H1 (cell line): ENCODE data around the gene TYSND1.

Experiments used
- BCL11A ChIP-seq, 2 experiments: IDR thresholded peaks; one replicate each; pipeline ENCODE4 v1.6.1; 2011; ENCODE audit warnings: low read depth in 2 of 2, low read length in 2 of 2, mild to moderate bottlenecking in 2 of 2
- CREB1 ChIP-seq: IDR thresholded peaks from 2 replicates; pipeline ENCODE4 v1.6.1; 2012; ENCODE audit warnings: inconsistent platforms
- EP300 ChIP-seq, 2 experiments: IDR thresholded peaks; 1 replicate in 1 of 2; 2 replicates in 1 of 2; pipeline ENCODE4 v1.6.1; 2011 to 2012; ENCODE audit warnings: low read depth in 2 of 2, low read length in 2 of 2, mild to moderate bottlenecking in 2 of 2, borderline replicate concordance in 1 of 2, inconsistent platforms in 1 of 2, moderate library complexity in 1 of 2
- EZH2 ChIP-seq: fragments of 200-600 bp; sonication (generic); IDR thresholded peaks from 2 replicates; pipeline ENCODE4 v1.7.1; 2012; ENCODE audit warnings: low read depth, mild to moderate bottlenecking, moderate library complexity, low read length, inconsistent platforms; ENCODE audit not compliant: severe bottlenecking
- MAFK ChIP-seq: IDR thresholded peaks from 2 replicates; pipeline ENCODE4 v1.6.1; 2012; ENCODE audit warnings: low read depth, mild to moderate bottlenecking, improper control_type of control experiment, low read length
- POLR2A ChIP-seq, 2 experiments: IDR thresholded peaks; 1 replicate in 1 of 2; 2 replicates in 1 of 2; pipeline ENCODE4 v1.6.1; 2011; ENCODE audit warnings: low read depth in 2 of 2, low read length in 2 of 2, mild to moderate bottlenecking in 2 of 2; ENCODE audit errors: control extremely low read depth in 1 of 2
- RNF2 ChIP-seq: fragments of 200-900, 300-1000 bp; sonication (generic); IDR thresholded peaks from 2 replicates; pipeline ENCODE4 v1.7.1; 2016; ENCODE audit warnings: borderline replicate concordance, low read depth, mild to moderate bottlenecking, antibody characterized with exemption, low read length; ENCODE audit not compliant: poor library complexity, severe bottlenecking; ENCODE audit errors: missing control alignments
- SUZ12 ChIP-seq: fragments of 200-600 bp; sonication (generic); IDR thresholded peaks from 2 replicates; pipeline ENCODE4 v1.6.1; 2012; ENCODE audit warnings: mild to moderate bottlenecking, inconsistent platforms, low read length, moderate library complexity, mixed read lengths
- TF ChIP-seq, protein P1 (sequence below), 3 experiments: IDR thresholded peaks; 1 replicate in 2 of 3; 2 replicates in 1 of 3; pipeline versions ENCODE4 v1.5.1 to v1.6.1; 2011; ENCODE audit warnings: low read length in 3 of 3, mild to moderate bottlenecking in 3 of 3, inconsistent platforms in 2 of 3, low read depth in 1 of 3, moderate library complexity in 1 of 3; ENCODE audit not compliant: insufficient read depth in 1 of 3; ENCODE audit errors: control extremely low read depth in 1 of 3
- TF ChIP-seq, protein P2 (sequence below): IDR thresholded peaks from 2 replicates; pipeline ENCODE4 v1.6.1; 2012; ENCODE audit warnings: low read length, inconsistent platforms
- TF ChIP-seq, protein P3 (sequence below): IDR thresholded peaks from 2 replicates; pipeline ENCODE4 v1.6.1; 2012; ENCODE audit warnings: inconsistent platforms

DNA sequence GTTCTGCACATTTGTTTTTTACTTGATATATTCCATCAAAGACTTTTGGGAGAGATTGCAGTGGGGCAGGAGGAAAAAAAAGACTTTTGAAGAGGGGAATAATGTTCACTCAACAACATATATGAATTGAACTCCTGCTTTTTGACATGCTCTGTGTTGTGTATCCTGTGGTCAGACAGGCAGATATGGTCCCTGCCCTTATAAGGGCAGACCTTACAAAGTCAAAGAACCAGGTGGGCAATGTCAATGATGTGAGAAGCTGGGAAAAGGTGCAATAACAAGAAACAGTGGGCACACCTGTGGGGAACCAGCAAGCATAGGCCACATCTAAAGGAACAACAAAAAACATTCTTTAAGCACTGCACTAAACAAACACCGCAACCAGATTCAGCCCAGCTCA, 22.1 kb downstream of the TYSND1 start:
- TF ChIP-seq EZH2 (no peak), POLR2A (IDR thresholded peaks at IDR 0.05; ENCODE audit: control extremely low read depth in 1 of 2, low read depth in 2 of 2, low read length in 2 of 2) (no peak), EP300 (IDR thresholded peaks at IDR 0.05; ENCODE audit: borderline replicate concordance in 1 of 2, low read depth in 2 of 2, low read length in 2 of 2) (no peak), CREB1 (no peak), MAFK (no peak), BCL11A (IDR thresholded peaks at IDR 0.05; ENCODE audit: low read depth in 2 of 2, low read length in 2 of 2) (no peak), SUZ12 (no peak), RNF2 (no peak)
- TF ChIP-seq, protein P1, sequence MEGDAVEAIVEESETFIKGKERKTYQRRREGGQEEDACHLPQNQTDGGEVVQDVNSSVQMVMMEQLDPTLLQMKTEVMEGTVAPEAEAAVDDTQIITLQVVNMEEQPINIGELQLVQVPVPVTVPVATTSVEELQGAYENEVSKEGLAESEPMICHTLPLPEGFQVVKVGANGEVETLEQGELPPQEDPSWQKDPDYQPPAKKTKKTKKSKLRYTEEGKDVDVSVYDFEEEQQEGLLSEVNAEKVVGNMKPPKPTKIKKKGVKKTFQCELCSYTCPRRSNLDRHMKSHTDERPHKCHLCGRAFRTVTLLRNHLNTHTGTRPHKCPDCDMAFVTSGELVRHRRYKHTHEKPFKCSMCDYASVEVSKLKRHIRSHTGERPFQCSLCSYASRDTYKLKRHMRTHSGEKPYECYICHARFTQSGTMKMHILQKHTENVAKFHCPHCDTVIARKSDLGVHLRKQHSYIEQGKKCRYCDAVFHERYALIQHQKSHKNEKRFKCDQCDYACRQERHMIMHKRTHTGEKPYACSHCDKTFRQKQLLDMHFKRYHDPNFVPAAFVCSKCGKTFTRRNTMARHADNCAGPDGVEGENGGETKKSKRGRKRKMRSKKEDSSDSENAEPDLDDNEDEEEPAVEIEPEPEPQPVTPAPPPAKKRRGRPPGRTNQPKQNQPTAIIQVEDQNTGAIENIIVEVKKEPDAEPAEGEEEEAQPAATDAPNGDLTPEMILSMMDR (IDR thresholded peaks at IDR 0.05; ENCODE audit: control extremely low read depth in 1 of 3, insufficient read depth in 1 of 3, low read depth in 1 of 3, low read length in 3 of 3), result no peak
- TF ChIP-seq, protein P2, sequence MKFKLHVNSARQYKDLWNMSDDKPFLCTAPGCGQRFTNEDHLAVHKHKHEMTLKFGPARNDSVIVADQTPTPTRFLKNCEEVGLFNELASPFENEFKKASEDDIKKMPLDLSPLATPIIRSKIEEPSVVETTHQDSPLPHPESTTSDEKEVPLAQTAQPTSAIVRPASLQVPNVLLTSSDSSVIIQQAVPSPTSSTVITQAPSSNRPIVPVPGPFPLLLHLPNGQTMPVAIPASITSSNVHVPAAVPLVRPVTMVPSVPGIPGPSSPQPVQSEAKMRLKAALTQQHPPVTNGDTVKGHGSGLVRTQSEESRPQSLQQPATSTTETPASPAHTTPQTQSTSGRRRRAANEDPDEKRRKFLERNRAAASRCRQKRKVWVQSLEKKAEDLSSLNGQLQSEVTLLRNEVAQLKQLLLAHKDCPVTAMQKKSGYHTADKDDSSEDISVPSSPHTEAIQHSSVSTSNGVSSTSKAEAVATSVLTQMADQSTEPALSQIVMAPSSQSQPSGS, result no peak
- TF ChIP-seq, protein P3, sequence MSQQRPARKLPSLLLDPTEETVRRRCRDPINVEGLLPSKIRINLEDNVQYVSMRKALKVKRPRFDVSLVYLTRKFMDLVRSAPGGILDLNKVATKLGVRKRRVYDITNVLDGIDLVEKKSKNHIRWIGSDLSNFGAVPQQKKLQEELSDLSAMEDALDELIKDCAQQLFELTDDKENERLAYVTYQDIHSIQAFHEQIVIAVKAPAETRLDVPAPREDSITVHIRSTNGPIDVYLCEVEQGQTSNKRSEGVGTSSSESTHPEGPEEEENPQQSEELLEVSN, result no peak
